Measurements from ENCODE around the gene CCDC179.

CCDC179 gene

DNA sequence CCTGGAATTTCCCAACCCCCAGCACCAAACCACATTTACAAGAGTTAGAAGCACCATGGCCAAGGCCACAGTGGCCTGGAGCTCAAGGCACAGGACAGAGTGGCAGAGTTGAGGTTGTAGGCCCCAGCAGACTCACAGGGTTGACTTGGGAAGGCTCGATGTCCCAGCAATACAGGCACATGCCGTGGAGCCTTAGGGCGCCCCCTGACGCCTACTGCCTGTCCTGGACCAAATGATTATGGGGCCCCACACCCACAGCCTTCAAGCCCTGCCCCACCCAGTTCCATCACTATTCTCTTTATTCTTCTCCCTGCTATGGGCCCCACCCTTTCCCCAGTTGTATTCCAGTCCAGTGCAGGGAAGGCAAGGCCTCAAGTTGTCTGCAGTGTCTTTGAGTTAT is at the start of gene CCDC179:
Gene CCDC179, minus strand, starts transcription at position 234 of the 400 bp plus-strand sequence. Its CDS starts 53 bp downstream, at position 181.
- DNase-seq: no peak

DNA sequence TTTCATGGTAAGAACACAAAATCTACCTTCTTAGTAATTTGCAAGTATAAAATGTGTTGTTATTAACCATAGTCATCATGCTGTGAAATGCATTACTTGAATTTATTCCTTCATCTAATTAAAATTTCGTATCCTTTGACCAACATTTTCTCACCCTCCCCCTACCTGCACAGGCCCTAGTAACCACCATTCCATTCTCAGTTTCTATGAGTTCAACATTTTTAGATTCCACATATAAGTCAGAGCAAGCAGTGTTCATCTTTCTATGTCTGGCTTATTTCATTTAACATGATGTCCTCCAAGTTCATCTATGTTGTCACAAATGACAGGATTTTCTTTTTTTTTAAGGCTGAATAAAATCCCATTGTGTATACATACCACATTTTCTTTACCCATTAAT is 43.5 kb upstream of the CCDC179 start:
- no peak for DNase-seq

DNA sequence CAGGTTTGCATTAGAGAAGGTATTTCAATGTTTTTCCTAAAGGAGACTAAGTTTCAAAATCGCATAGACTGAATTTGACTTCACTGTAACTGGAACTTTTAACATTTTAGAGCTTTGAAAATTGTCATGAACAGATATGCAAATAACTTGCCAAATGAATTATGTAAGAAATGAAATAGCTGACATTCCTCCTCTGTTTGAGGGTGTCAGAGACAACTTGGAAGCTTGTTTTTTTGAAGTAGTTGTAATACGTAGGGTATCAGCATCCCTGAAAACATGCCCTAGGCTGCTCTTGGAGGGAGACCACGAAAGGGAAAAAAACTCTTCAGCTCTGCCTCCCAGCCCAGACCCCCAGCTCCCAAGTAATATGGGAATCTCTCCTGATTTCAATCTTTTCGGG is 41.3 kb upstream of the CCDC179 start:
- no peak for DNase-seq

DNA sequence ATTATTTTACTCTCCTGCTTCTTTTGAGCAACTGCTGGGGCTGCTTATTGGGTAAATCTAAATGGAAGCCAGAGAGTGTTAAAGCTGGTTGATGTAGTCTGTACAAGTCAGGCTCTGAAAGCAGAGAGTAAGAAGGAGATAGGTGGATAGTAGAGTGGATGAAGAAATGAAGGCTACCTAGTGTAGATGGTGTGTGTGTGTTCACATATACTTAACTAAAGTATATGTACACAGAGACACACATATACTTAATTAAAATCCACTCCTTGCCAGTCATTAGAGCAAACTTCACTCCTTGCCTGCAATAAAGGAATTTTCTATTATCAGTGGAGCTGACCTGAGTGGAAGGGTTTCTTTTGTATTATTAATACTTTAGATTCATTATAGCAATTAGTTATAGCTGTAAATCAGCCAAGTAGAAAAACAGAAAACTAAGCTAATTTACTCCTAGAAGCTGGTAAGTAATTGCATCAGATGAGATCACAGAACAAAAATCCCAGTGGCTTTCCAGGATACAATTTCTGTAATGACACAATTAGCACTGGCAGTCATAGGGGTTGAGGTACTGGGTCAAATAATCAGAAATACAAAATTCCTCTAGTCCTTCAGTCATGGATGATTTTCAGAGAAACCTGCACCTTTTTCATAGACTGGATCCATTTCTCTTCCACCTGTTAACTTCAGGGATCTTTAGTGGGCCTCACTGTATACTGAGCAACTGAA is 40.7 kb upstream of the CCDC179 start:
- DNase-seq: no peak

DNA sequence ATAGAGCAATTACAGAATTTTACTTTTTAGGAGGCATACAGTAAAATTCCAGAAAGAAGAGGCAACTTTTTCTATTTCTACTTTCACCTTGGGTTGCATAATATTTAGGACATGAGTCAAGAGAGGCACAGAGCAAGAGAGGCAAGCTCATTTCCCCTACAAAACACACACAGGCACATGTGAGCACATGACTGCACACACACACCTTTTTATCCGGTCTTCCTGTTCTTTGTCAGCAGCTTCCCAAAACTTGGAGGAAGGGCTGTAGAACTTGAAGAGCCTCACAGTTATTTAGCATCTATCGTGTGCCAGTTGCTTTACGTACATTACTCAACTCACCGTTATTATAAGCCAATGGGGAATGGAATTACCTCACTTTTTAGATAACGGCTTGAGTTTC is 37.8 kb upstream of the CCDC179 start:
- no peak for DNase-seq

DNA sequence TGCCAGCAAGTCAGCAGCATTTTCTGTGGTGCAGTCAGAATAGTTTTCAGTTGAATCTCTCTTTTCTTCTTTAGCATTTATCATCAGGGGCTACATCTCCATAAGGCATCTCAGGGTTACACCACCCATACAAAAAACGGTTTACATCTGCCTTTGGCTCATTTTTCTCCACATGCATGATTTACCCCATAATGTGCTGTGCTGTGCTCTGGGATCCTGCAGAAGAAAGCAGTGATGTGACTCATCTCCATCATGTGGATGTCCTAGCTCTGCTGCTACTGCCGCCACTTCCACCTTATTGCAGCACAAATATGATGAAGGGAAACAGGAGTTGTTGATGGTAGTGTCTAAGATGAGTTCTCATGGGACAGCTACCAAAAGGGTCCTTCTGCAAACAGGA is 30.0 kb upstream of the CCDC179 start:
- DNase-seq: no peak

DNA sequence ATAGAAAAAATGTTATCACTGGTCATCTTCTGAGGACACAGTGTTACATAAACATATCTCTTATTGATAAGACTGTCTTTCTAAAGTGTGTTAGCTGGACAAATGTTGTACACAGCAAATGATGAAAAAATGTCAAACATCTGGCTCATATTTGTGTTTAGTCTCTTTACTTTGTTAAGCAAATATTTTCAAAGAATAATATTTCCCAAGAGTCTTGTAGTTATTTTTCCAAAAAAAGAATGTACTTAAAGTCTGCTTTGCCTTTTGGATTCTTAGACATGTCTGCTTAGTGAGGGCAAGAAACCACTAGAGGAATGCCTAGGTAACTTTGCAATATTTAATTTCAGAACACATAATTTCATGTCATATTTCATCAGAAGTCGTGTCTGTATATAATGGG is 23.9 kb upstream of the CCDC179 start:
- peak; percentile 7 for DNase-seq

DNA sequence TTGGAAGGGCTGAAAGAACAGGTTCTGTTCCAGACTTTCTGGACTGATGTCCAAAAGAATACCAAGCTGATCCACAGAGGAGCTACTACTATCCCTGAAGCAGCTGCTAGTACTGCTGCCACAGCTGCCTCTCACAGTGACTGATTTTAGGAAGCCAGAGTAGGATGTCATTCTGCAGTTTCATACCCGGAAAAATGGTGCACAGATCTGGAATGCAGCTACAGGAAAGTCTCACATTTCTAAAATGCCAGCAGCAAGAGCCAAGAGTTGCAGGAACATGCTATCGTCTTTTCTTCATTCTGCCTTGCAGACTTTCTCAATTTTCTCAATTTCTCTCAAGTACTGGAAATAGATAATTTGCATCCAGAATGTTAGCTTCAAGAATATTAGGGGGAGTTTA is 19.4 kb upstream of the CCDC179 start:
- DNase-seq: peak; percentile 65

DNA sequence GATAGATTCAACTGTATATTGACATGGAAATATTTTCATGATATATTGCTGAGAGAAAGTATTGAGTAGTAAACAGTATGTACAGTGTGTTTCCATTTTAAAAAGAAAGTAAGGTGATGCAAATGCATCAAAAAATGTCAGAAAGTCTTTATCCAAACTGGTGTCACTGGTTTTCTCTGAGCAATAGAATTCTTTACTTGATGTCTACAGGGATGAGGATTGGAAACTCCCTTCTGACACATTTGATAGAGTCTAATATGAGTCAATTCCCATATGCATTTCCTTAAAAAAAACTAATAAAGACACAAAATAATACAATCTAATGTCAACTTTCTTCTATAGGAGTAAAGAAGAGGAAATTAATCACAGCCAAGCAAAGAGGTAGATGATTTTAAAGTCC is 18.3 kb upstream of the CCDC179 start:
- DNase-seq: peak; percentile 62

DNA sequence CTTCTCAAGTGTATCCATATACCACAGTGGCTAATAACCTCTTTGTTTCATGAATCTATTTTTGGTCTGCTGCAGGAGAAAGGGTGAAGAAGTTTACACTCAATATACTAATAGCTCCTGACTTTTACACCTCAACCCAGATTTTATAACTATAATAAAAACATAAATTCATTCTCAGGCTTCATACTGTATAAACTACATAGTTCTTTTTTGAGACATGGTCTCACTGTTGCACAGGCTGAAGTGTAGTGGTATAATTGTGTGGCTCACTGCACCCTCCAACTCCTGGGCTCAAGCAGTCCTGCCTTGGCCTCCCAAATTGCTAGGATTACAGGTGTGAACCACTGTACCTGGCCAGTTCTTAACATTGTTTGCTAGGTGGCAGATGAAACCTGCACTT is 17.8 kb upstream of the CCDC179 start:
- no peak for DNase-seq

DNA sequence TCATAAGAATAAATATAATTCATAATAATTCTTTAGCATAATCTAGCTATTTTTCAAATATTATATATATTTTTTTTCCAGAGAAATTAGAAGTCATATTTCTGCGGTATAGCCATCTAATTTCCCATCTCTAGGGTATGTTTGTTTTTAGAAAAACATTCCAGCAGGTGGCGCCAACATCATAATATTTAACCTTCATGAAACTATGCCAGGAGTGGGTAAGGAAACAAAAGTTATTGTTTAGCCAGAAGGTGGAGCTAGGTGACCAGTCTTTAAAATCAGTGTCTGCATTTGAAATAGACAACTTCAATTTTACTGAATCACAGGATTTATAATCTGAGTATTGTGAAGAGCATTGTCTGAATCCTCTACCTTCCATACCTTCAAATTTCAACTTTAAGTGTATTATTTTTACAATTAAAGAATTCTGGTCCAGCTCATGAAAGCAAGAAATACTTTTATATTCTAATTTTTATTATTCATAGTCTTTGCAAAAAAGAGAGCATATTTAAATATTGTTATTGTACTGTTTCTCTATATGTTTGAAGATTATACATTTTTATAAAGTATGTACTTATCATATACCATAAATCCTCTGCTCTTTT is 15.7 kb upstream of the CCDC179 start:
- peak; percentile 95 for DNase-seq

DNA sequence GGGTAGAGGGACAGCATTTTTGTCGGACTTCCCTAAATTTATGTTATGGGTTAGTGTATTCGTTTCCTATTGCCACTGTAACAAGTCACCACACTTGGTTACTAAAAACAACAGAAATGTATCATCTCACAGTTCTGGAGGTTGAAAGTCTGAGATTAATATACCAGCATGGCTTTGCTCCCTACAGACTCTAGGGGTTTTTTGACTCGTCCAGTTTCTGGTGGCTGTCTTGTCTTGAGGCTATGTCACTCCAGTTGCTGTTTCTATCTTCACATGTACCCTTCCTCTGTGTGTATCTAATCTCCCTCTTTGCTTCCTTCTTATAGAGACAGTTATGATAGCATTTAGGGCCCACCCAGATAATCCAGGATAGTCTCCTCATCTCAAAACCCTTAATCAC is 9.1 kb upstream of the CCDC179 start:
- no peak for DNase-seq

DNA sequence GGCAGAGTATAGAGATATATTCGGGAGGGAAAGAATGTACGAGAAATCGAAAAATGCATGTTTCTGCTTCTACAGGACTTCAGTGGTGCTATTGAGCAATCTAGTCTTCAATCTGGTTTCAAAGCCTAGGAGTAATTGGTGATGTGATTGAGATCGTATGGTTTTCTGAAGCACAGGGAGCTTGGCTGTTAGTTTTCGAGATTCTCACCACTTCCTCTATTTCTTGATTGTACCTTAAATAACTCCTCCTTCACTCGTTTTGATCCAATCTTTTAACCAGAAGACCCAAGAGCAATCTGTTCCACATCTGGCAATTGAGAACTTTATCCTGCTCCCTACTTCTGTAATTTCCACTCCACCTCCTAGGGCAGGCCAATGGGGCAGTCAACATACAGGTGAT is 518 bp downstream of the CCDC179 start:
- DNase-seq: no peak

DNA sequence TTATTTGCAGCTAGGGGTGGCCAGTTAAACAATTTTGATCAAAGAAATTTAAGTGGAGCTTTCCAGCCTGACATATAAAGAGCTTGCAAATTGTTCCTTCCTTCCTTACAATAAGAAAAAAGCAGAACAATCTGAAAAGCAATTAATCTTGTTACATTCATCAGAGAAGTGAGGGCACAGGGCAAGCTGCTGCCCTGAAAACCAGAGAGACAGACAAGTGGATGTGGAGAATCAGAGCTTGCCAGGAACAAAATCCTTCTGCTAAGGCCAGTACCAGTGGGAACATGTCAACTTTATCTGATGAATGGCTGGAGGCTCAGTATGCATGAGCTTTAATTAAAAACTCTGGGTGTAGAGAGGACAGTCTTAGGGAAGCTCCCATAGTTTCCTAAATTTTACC is 8.8 kb downstream of the CCDC179 start:
- DNase-seq: no peak

DNA sequence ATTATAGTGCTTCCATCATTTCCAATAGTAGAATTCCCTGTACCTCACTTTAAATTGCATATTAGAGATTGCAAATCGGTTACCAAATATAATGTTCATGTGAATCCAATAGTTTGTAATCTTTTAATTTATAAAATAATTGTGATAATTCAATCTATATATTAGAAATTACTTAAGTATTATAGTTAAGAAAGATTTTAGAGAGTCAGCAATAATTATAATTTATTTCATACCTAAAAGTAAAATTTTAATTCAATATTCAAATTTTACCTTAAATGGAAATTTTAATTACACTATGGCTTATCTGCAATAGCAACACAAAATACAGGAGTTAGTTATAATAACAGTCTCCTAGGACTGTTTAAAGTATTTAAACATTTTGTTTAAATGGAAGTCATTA is 13.5 kb downstream of the CCDC179 start:
- DNase-seq: no peak

DNA sequence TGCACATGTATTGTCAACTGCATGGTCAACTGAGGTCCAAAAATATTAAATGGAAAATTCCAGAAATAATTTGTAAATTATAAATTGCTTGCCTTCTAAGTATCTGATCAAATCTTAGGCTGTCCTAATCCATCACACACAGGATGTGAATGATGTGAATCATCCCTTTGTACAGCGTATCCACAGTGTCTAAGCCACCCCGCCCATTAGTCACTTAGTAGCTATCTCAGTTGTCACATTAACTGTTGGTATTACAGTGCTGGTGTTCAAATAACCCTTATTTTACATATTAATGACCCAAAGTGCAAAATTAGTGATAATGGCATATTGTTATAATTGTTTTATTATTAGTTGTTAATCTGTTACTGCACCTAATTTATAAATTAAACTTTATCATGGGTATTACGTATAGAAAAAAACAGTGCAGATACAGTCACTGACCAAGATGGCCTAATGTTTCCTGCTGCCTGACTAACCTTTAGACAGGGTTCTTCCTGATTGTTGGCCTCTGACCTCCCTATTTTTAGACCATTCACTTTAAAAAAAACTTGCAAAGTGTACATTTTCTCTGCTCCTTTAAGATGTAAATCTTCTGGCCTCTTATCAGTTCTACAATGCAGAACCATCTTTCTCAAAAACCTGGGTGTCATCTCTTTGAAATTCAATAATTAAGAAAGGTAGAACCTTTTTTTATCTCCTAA is 27.8 kb downstream of the CCDC179 start:
- DNase-seq: peak; percentile 43

DNA sequence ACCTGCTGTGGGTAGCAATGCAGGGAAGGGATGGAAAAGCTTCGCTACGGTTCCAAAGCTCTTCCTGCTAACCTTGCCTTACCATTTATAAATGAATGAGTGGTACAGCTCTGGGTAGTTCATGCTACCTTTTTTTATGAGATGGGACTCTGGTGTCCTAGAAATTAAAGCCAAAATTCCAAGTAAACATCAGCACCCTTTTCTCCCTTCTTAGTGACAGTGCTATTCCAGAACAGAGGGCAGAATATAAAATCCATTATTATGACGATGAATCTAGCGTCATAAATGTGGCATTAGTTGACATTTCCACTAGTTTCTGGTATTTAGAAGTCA is 30.2 kb downstream of the CCDC179 start:
- DNase-seq: no peak

DNA sequence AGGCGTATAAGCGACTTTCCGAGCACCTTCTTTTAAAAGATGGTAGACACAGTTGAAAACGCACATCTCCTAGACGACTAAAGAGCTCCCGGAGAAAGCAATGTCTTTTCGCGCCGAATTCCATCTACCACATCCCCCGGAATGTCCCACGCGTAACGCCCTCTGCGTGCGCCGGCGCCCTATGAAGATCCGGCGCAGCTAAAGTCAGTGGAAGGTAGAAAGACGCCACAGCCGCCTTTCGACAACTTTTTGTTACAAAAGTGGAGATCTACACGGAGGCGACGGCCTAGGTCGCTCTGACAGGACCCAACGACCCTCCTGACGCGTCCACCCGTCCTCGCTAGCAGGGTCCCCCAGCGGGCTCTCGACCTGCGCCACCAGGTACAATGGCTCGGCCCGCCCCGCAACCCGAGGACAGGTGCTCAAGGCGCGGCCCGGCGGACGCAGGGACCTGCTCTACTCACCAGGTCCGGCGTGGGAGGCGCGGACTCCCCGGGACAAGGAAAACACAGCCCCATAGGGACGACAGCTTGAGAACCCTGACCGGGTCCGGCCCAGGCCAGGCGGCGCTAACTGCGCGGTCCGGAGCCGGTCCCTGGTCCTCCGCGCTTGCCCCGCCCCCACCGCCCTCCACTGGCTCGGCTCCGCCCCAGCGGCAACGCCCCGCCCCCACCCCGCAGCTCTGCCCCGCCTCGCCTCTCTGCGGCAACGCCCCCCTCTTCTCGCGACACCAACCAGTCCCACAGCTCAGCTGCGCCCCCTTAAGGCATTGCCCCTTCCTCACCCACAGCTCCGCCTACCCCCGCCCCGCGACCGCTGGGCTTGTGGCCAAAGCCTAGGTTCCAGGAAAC is 30.8 kb downstream of the CCDC179 start, which contains the start of gene SVIP:
Gene SVIP, minus strand, starts transcription at position 571 of the 851 bp plus-strand sequence. Its CDS starts 53 bp downstream, at position 518.
- peak; percentile 98 for DNase-seq

DNA sequence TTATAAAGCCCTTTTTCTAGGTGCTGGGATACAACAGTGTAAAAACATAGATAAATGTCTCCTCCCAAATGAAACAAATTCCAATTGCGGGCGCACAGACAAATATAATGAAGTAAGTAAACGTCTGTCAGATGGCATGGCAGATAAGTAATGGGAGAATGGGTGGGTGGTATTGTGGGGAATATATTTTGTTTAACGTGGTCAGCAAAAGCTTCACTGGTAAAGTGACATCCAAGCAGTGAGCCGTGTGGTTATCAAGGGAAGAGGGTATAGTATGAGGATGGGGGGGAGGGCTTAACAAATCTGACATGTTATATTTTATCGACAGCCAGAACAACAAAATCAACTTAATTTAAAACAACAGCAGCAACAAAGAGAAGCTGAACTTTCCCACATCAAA is 31.9 kb downstream of the CCDC179 start:
- peak; percentile 21 for DNase-seq

DNA sequence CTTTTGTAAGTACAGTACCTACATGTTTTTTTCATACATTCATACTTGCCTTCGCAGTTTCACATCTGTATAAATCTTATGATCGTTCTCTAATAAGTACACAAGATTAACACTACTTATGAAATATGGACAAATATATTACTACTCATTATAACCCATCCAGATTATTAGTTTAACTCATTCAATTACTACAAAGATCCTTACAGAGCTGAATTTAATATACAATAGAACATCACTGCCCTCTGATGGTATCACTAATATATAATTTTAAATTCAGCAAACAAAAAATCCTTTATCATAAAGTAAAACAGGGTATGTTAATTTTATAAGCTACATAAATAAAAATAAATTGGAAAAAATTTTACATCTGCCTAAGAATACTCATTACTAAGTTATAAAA is 38.1 kb downstream of the CCDC179 start:
- no peak for DNase-seq

DNA sequence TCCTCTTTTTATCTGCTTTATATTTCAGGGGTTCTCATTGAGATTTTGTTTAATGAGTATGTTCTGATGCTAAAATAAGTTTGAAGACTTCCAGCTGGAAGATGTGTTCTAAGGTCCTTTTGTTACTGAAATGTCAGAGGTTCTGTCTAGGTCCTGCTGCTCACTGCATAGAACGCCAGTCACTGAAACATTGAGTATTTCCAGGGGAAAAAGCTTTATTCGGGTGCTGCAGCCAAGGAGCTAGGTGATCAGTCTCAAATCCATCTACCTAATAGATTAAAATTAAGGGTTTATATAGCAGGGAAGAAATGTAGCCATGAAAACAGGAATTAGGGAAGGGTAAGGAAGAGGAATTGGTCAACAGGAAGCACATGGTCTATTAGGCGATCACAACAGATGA is 50.4 kb downstream of the CCDC179 start:
- DNase-seq: no peak

DNA sequence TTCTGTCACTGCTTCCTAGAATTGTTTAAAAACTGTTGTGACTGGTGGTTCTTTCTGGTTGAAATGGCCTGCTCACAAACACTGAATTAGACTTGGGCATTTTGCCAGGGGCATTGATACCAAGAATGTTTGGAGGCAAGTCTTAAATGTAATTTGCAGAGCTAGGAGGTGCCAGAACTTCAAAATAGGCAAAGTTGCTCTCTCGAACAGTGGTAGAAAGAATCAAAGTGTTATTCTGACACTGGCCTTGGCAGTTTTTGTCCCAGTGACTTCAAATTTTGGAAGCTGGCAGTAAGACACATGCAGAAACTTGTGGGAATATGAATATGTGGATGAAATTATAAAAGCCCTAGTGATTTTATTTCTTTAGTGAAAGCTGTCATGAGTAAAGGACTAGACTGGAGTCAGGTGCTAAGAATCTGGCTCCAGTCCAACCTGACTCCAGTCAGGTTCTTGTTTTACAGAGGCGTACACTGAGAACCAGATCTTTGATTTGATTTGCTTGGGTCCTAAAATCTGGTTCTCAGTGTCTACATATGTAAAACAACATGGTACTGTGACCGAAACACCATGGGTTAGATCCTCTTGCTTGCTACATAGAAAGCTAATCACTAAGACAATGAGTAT is 51.6 kb downstream of the CCDC179 start:
- DNase-seq: no peak
